Upper lobe of left lung (tissue), 4 donors: Measurements from ENCODE around the gene NCK2.

Experiments used
- CTCF ChIP-seq, 6 experiments: fragments of 450-650 bp in 4 of 6; fragments of 200-600 bp in 2 of 6; sonication (generic) in 2 of 6; IDR thresholded peaks; one replicate each; pipeline ENCODE4 v1.5.1; 2016 to 2019; ENCODE audit warnings: antibody characterized with exemption in 6 of 6
- EP300 ChIP-seq, 4 donors: sonication (generic); formaldehyde crosslinking; IDR thresholded peaks; one replicate each; pipeline ENCODE4 v1.5.1; 2017; ENCODE audit warnings: antibody characterized with exemption in 4 of 4, control low read depth in 2 of 4
- POLR2A ChIP-seq, 4 donors: fragments of 450-650 bp; IDR thresholded peaks; one replicate each; pipeline ENCODE4 v1.5.1; 2016 to 2017; ENCODE audit warnings: antibody characterized with exemption in 4 of 4, mild to moderate bottlenecking in 2 of 4
- POLR2AphosphoS5 ChIP-seq, 2 donors: sonication (generic); formaldehyde crosslinking; IDR thresholded peaks; one replicate each; pipeline ENCODE4 v1.5.1; 2017; ENCODE audit warnings: antibody characterized with exemption in 2 of 2

DNA sequence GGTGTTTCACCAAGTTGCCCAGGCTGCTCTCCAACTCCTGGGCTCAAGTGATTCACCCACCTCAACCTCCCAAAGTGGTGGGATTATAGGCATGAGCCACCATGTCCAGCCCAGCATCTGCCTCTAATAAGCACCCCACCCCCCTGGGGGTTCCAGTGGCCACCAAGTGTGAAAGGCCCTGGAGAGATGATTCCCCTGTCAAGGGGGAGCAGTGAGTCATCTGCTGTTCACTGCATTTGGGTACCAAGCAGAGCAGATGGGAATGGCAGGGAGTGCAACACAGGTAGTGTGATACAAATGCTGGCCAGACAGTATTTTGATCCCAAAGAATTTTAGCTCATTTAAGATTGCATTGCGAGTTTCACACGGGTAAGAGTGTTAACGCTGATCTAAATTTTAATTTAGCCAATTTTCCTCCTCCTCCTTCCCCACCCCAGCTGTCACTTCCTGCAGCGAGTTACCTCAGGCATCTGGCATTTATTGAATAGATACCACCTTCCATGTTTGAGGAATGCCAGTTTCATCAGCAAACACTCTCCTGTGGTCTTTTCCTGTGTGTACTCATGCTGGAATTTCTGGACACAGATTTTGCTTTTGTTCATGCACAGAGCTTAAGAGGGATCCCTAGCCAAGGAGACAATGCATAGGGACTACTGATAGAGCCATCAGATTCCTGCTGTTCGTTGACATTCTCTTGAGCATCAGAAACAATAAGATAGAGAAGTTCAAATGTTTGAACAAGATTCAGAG lies 32.4 kb upstream of the NCK2 start:
- TF ChIP-seq CTCF (IDR thresholded peaks at IDR 0.05) (no peak), POLR2A (IDR thresholded peaks at IDR 0.05) (no peak), POLR2AphosphoS5 (IDR thresholded peaks at IDR 0.05) (no peak), EP300 (IDR thresholded peaks at IDR 0.05) (no peak)
